Embryonic facial prominence (tissue), 1 donor: Measurements from ENCODE around the gene PCGF3.
"Not testable (repeated sequence)": the region's sequence is repeated elsewhere in the genome, so short reads cannot be mapped to it uniquely, and the experiment has no call there.

Experiments
- DNase-seq: peaks from one replicate; pipeline ENCODE4 v3.0.0-alpha.2; 2016; ENCODE audit errors: extremely low spot score

The PCGF3 gene

GRCh38 chr4:703336-704197 is 2.1 kb upstream of the PCGF3 start:
- no peak for DNase-seq

GRCh38 chr4:704198-704891 is 1.3 kb upstream of the PCGF3 start:
- no peak for DNase-seq

- no peak for DNase-seq
Measured at GRCh38 chr4:704971-705277, 708 bp upstream of the PCGF3 start.

- not testable (repeated sequence) for DNase-seq
Measured at GRCh38 chr4:706083-706633, 526 bp downstream of the PCGF3 start.

GRCh38 chr4:706834-707598 is 1.4 kb downstream of the PCGF3 start:
- no peak for DNase-seq

- DNase-seq: no peak
Measured at GRCh38 chr4:707929-708630, 2.4 kb downstream of the PCGF3 start.

- DNase-seq: no peak
Measured at GRCh38 chr4:708631-708933, 3.0 kb downstream of the PCGF3 start.

- no peak for DNase-seq
Measured at GRCh38 chr4:709348-709747, 3.7 kb downstream of the PCGF3 start.

GRCh38 chr4:710116-710515 is 4.5 kb downstream of the PCGF3 start:
- no peak for DNase-seq

GRCh38 chr4:710916-711315 is 5.3 kb downstream of the PCGF3 start:
- no peak for DNase-seq

GRCh38 chr4:712093-712492 is 6.5 kb downstream of the PCGF3 start:
- no peak for DNase-seq

- DNase-seq: no peak
Measured at GRCh38 chr4:712916-713632, 7.4 kb downstream of the PCGF3 start.

GRCh38 chr4:714087-714486 is 8.5 kb downstream of the PCGF3 start:
- no peak for DNase-seq

- DNase-seq: no peak
Measured at GRCh38 chr4:717601-718320, 12.1 kb downstream of the PCGF3 start.

GRCh38 chr4:718460-718859 is 12.8 kb downstream of the PCGF3 start:
- no peak for DNase-seq

- no peak for DNase-seq
Measured at GRCh38 chr4:720111-720860, 14.7 kb downstream of the PCGF3 start.

GRCh38 chr4:721261-722168 is 15.9 kb downstream of the PCGF3 start:
- DNase-seq: no peak

- DNase-seq: no peak
Measured at GRCh38 chr4:722169-722725, 16.6 kb downstream of the PCGF3 start.
